GM21529 (cell line): ENCODE measurements around the gene GALNT13.
A peak's percentile ranks its signal among the peaks of the same experiment; 100 is the strongest.

ENCODE experiments used
- ATAC-seq: cut with Tn5 transposase; IDR thresholded peaks from one replicate; pipeline ENCODE4 v1.9.1; 2021; ENCODE audit not compliant: unreplicated experiment

The GALNT13 gene

GRCh38 chr2:154289870-154290269 is 418.1 kb downstream of the GALNT13 start:
- ATAC-seq: no peak

- no peak for ATAC-seq
These were observed 419.8 kb downstream of the GALNT13 start for GRCh38 chr2:154291511-154291910.

GRCh38 chr2:154291927-154292326 is 420.2 kb downstream of the GALNT13 start:
- no peak for ATAC-seq

- ATAC-seq: no peak
These were observed 422.1 kb downstream of the GALNT13 start for GRCh38 chr2:154293864-154294263.

- ATAC-seq: no peak
These were observed 434.7 kb downstream of the GALNT13 start for GRCh38 chr2:154306266-154306970.

- no peak for ATAC-seq
These were observed 435.3 kb downstream of the GALNT13 start for GRCh38 chr2:154307007-154307406.

- ATAC-seq: no peak
These were observed 452.9 kb downstream of the GALNT13 start for GRCh38 chr2:154324601-154325000.

GRCh38 chr2:154329510-154329909 is 457.8 kb downstream of the GALNT13 start:
- no peak for ATAC-seq

GRCh38 chr2:154331784-154332183 is 460.1 kb downstream of the GALNT13 start:
- no peak for ATAC-seq

- ATAC-seq: no peak
These were observed 464.5 kb downstream of the GALNT13 start for GRCh38 chr2:154336201-154336600.

- ATAC-seq: no peak
These were observed 466.7 kb downstream of the GALNT13 start for GRCh38 chr2:154338352-154338967.

- no peak for ATAC-seq
These were observed 471.6 kb downstream of the GALNT13 start for GRCh38 chr2:154343282-154343681.

GRCh38 chr2:154350911-154351310 is 479.2 kb downstream of the GALNT13 start:
- no peak for ATAC-seq

- no peak for ATAC-seq
These were observed 489.6 kb downstream of the GALNT13 start for GRCh38 chr2:154361276-154361675.

- ATAC-seq: no peak
These were observed 496.4 kb downstream of the GALNT13 start for GRCh38 chr2:154368153-154368552.

- no peak for ATAC-seq
These were observed 499.2 kb downstream of the GALNT13 start for GRCh38 chr2:154370873-154371272.

- ATAC-seq: no peak
These were observed 502.7 kb downstream of the GALNT13 start for GRCh38 chr2:154374416-154374815.

- peak; percentile 53 for ATAC-seq
These were observed 503.8 kb downstream of the GALNT13 start for GRCh38 chr2:154375579-154375931.

GRCh38 chr2:154381931-154382794 is 510.4 kb downstream of the GALNT13 start:
- ATAC-seq: no peak

- ATAC-seq: no peak
These were observed 514.5 kb downstream of the GALNT13 start for GRCh38 chr2:154386186-154386585.

GRCh38 chr2:154391051-154391450 is 519.3 kb downstream of the GALNT13 start:
- no peak for ATAC-seq

GRCh38 chr2:154392256-154392655 is 520.5 kb downstream of the GALNT13 start:
- peak; percentile 88 for ATAC-seq
